ENCODE results near the gene ARMC2.

ARMC2 gene

DNA sequence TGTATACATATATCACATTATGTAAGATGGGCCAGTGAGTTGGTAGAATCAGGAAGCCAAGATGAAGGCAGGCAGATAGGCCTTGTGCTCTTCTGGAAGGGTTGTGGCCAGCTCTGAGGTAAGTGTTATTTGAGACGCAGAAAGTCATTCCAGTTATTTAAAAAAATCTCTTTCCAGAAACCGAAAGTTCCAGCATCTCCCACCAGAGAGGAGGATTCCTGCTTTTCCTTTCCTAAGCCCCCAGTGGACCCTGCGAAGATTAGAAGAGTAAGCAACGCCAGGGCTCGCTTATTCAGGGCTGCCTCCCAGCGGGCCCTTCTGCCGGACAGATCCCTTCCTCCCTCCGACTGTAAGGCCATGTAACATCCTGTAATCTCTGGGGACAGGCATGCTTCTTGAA, 20.4 kb downstream of the ARMC2 start:
- H3K27ac ChIP-seq (ENCODE audit: low read depth, low read length, poor library complexity, severe bottlenecking), result no peak overlapping the region
- no peak overlapping the region for H3K9ac ChIP-seq (ENCODE audit: low read length)
- no peaks in the 10 kb centered on the region for H3K9me2 ChIP-seq (ENCODE audit: low read depth, low read length)
- no peaks in the 10 kb centered on the region for H3K4me1 ChIP-seq (ENCODE audit: insufficient read depth, low read length, severe bottlenecking)
- H2AFZ ChIP-seq (ENCODE audit: low read length), result no peak overlapping the region
- H3F3A ChIP-seq (ENCODE audit: insufficient read depth, low read length), result no peaks in the 10 kb centered on the region
- H4K20me1 ChIP-seq (ENCODE audit: insufficient read depth, low read length), result no peaks in the 10 kb centered on the region
- no peak for TF ChIP-seq EZH2 (IDR thresholded peaks at IDR 0.05; ENCODE audit: borderline replicate concordance, low read length)
- TF ChIP-seq, protein P1, sequence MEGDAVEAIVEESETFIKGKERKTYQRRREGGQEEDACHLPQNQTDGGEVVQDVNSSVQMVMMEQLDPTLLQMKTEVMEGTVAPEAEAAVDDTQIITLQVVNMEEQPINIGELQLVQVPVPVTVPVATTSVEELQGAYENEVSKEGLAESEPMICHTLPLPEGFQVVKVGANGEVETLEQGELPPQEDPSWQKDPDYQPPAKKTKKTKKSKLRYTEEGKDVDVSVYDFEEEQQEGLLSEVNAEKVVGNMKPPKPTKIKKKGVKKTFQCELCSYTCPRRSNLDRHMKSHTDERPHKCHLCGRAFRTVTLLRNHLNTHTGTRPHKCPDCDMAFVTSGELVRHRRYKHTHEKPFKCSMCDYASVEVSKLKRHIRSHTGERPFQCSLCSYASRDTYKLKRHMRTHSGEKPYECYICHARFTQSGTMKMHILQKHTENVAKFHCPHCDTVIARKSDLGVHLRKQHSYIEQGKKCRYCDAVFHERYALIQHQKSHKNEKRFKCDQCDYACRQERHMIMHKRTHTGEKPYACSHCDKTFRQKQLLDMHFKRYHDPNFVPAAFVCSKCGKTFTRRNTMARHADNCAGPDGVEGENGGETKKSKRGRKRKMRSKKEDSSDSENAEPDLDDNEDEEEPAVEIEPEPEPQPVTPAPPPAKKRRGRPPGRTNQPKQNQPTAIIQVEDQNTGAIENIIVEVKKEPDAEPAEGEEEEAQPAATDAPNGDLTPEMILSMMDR (IDR thresholded peaks at IDR 0.05; ENCODE audit: low read length), result no peak
- no peaks in the 10 kb centered on the region for H3K79me2 ChIP-seq (ENCODE audit: insufficient read depth, low read length)
- H3K27me3 ChIP-seq (ENCODE audit: insufficient read depth, low read length), result no peaks in the 10 kb centered on the region
- H3K9me3 ChIP-seq (ENCODE audit: low read length), result no peaks in the 10 kb centered on the region
- H3K4me3 ChIP-seq (ENCODE audit: low read depth, low read length, poor library complexity, severe bottlenecking), result no peak overlapping the region
- H3K4me2 ChIP-seq (ENCODE audit: low read length), result no peak overlapping the region
- H3K36me3 ChIP-seq (ENCODE audit: insufficient read depth, low read length), result no peaks in the 10 kb centered on the region

DNA sequence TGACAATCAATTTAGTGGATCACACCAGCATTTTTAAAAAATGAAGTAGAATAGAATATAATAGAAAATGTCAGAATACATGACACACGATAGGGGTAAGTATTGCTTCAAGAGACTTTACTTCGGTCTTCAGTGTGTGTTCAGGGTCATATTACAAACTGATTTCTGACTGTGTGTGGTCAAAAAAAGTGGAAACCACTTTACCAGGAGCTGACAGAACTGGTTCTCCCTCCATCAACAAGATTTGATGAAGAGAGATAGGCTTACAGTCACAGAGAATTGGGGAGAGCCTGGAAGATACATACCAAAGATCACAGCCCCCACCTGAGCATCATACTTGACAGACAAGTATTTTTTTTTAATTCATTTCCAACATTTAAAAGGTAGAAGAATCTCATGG, 21.7 kb downstream of the ARMC2 start:
- no peaks in the 10 kb centered on the region for H3F3A ChIP-seq (ENCODE audit: insufficient read depth, low read length)
- no peak overlapping the region for H2AFZ ChIP-seq (ENCODE audit: low read length)
- no peaks in the 10 kb centered on the region for H3K9me2 ChIP-seq (ENCODE audit: low read depth, low read length)
- H4K20me1 ChIP-seq (ENCODE audit: insufficient read depth, low read length), result no peaks in the 10 kb centered on the region
- H3K36me3 ChIP-seq (ENCODE audit: insufficient read depth, low read length), result no peaks in the 10 kb centered on the region
- H3K27me3 ChIP-seq (ENCODE audit: insufficient read depth, low read length), result no peaks in the 10 kb centered on the region
- no peak overlapping the region for H3K27ac ChIP-seq (ENCODE audit: low read depth, low read length, poor library complexity, severe bottlenecking)
- H3K4me3 ChIP-seq (ENCODE audit: low read depth, low read length, poor library complexity, severe bottlenecking), result no peak overlapping the region
- no peaks in the 10 kb centered on the region for H3K79me2 ChIP-seq (ENCODE audit: insufficient read depth, low read length)
- no peak overlapping the region for H3K4me2 ChIP-seq (ENCODE audit: low read length)
- no peak overlapping the region for H3K9ac ChIP-seq (ENCODE audit: low read length)
- H3K9me3 ChIP-seq (ENCODE audit: low read length), result no peaks in the 10 kb centered on the region
- H3K4me1 ChIP-seq (ENCODE audit: insufficient read depth, low read length, severe bottlenecking), result no peaks in the 10 kb centered on the region
- TF ChIP-seq EZH2 (IDR thresholded peaks at IDR 0.05; ENCODE audit: borderline replicate concordance, low read length), result no peak
- TF ChIP-seq, protein P1 (IDR thresholded peaks at IDR 0.05; ENCODE audit: low read length), result no peak

DNA sequence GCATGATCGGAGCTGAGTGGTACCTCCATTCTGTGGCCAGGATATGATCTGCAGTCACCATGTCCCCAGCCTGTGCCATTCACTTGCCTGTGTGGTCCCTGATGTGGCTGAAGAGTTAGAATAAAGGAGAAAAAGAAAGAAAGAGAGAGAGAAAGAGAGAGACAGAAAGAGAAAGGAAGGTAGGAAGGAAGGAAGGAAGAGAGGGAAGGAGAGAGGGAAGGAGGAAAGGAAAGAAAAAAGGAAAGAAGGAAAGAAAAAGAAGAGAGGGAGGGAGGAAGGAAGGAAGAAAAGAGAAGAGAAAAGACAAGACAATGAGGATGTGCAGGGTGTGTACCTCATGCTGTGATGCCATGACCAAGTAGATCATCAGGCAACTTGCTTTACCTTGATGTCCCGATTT, 22.1 kb downstream of the ARMC2 start:
- Histone ChIP-seq H3K79me2 (ENCODE audit: insufficient read depth, low read length) (no peaks in the 10 kb centered on the region), H3K9me3 (ENCODE audit: low read length) (no peaks in the 10 kb centered on the region), H4K20me1 (ENCODE audit: insufficient read depth, low read length) (no peaks in the 10 kb centered on the region), H3K9ac (ENCODE audit: low read length) (no peak overlapping the region), H3K4me3 (ENCODE audit: low read depth, low read length, poor library complexity, severe bottlenecking) (no peak overlapping the region), H3K27me3 (ENCODE audit: insufficient read depth, low read length) (no peaks in the 10 kb centered on the region), H3K4me2 (ENCODE audit: low read length) (no peak overlapping the region), H3F3A (ENCODE audit: insufficient read depth, low read length) (no peaks in the 10 kb centered on the region), H2AFZ (ENCODE audit: low read length) (no peak overlapping the region), H3K36me3 (ENCODE audit: insufficient read depth, low read length) (no peaks in the 10 kb centered on the region), H3K27ac (ENCODE audit: low read depth, low read length, poor library complexity, severe bottlenecking) (no peak overlapping the region), H3K4me1 (ENCODE audit: insufficient read depth, low read length, severe bottlenecking) (no peaks in the 10 kb centered on the region), H3K9me2 (ENCODE audit: low read depth, low read length) (no peaks in the 10 kb centered on the region)
- TF ChIP-seq EZH2 (IDR thresholded peaks at IDR 0.05; ENCODE audit: borderline replicate concordance, low read length), result no peak
- TF ChIP-seq, protein P1 (IDR thresholded peaks at IDR 0.05; ENCODE audit: low read length), result no peak

Data from OCI-LY1 (cell line).